A204.1 (cell line): ENCODE results near the gene SRC.

Source experiments
- FAIRE-seq: peaks from 2 replicates; lab custom pipeline; 2012; peaks lifted over from hg19 to GRCh38; lab: Jason Lieb, UNC

SRC gene

DNA sequence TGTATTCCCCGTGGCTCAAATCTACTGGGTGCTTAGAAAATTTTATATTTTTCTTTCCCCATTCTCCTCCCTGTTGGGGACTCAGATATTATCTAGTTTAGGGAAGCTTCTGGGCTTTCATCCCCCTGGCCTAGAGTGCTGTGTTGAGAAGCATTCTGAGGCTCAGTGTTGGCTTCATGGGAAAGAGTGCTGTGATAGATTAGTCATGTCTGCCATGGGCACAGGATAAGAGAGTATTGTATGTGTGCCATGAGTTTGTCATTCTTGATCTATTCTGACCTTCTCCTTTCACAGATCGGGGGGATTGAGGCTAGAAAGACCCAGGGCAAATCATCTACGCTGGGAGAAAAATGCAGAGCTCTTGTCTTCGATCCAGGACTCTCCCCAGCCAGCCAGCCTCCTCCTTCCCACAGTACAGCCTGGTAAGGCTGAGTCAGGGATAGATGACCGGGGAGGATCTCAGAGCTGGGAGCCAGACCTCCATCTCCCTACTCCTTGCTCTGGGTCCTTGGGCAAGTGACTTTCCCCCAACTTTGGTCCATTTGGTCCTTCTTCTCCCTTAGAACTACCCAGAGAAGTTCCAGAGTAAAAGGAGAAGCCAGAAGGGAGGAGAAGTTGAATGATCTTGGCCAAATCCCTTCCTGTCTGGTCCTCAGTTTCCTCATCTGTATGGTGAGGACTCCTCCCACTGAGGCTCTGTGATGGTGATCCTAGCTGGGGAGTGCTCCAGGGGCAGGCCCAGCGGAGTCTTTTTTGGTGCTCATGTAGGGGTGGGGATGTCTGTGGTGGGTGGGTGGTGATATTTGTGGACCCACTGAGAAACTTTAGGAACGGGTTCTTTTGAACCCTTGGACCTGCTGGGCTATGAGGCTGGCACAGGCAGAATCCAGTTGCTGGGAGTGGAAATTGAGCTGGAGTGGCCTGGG, 5.0 kb downstream of the SRC start:
- no peak for FAIRE-seq

DNA sequence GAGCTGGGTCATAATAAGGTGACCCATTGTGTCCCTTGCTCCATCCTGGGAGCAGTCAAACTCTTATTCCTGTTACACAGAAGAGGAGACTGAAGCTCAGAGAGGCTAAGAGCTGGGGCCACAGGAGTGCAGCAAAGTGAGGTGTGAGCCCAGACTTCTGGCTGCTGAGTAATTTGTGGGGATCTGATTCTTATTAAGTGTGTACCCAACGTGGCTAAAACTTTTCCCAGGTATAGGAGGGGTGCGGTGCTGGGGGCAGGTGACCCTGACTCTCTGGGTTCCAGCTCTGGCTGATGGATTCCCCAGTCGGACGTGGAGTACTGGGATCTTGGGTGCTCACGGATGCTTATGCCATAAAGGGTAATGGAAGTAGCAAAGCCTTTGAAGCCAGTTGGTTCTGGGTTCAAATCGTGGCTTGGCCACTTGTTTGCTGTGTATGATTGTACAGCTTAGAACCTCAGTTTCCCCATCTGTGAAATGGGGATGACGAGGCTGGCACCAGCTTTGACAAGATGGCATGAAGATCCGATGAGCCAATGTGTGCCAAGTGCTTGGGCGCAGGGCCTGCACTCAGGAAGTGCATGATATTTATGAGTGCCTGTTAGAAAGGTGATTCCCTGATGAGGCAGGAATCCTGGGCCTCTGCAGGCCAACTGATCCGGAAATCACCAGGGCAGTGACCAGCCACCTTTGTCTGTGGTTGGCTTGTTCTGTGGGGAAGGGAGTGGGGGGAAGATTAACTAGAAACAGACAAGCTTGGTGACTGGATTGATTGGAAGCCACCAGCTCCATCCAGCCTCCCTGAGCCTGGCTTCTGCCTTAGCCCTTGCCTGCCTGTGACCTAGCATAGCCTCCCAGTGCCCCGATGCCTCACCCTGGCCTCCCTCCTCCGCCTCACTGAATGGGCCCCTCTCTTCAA, 6.0 kb downstream of the SRC start:
- FAIRE-seq, result no peak

DNA sequence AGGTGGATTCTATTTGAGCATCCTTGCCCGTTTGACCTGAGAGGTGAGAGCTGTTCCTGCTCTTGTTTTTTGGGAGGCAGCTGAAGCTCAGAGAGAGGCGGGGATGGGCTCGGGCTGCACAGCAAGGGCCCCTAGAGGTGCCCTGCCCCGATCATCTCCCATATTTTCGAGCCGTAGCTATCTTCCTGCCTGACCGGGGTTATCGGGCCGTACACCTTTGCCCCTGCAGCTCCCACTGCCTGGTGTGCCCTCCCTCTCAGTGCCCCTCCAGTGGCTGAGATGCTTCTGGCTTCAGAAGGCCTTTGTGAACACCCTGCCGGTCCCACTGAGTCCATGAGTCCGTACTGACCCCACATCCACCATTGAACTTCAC, 6.7 kb downstream of the SRC start:
- no peak for FAIRE-seq

DNA sequence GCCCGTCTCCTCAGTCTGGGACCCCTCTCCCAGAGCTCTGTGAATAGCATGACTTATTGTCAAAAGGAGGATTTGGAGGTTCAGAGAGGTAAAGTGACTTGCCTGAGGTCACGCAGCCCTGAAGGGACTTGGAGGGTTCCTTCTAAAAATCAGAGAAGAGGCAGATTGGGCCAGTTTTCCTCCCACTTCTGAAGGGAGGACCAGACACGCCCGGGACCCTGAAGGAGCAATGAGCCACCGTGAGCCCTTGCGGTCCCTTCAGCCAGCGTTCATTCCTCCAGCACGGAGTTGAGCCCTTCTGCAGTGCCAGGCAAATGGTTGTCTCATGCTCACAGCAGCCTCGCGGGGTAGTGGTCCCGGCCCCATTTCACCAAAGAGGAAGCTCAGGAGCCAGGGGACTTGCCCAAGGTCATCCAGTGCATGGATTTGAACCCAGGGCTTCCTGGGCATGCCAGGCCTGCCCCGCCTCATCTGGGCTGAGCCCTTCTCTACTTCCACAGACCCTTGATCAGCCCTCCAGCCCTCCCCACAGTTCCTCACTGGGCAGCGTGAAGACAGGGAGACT, 7.4 kb downstream of the SRC start:
- no peak for FAIRE-seq

DNA sequence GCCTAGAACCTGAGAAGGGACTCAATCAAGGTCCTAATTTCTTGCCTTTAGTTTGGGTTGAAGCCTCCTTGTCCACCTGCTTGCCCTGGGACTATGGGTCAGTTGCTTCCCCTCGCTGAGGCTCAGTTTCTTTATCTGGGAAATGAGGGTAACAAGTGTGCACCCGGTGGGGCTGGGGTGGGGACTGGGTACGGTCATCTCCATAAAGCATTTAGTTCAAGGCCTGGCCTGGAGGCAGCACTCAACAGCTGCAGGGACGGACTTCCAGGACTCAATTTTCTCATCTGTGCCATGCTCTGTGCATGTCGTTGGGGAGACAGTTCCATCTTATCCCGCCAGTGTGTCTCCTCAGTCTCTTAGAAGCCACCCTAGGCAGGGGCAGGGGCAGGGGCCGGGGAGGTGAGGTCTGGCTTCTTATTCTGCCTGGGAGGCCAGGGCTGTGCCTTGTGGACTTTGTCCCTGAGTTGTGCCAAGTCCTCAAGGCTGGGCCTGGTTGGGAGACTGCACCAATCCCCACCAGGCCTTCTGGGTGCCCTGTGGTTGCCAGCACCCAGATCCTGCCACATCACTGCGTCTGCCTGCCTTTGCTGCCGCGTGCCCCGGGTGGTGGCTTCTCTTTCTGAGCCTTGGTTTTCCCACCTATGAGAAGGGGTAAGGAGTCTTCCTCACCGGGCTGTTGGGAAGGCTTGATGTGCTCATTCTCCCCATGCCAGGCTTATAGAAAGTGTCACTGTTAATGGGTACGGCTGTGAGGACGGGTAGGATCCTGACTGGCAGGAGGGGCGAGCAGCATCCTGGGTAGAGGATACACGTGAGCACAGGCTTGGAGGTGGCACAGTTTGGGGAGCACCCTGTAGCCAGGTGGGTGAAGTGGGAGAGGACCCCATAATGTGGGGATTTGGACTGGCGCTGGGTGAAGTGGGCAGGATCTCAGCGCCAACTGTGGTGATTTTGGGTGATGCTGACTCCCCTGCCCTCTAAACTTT, 8.6 kb downstream of the SRC start:
- FAIRE-seq, result no peak

DNA sequence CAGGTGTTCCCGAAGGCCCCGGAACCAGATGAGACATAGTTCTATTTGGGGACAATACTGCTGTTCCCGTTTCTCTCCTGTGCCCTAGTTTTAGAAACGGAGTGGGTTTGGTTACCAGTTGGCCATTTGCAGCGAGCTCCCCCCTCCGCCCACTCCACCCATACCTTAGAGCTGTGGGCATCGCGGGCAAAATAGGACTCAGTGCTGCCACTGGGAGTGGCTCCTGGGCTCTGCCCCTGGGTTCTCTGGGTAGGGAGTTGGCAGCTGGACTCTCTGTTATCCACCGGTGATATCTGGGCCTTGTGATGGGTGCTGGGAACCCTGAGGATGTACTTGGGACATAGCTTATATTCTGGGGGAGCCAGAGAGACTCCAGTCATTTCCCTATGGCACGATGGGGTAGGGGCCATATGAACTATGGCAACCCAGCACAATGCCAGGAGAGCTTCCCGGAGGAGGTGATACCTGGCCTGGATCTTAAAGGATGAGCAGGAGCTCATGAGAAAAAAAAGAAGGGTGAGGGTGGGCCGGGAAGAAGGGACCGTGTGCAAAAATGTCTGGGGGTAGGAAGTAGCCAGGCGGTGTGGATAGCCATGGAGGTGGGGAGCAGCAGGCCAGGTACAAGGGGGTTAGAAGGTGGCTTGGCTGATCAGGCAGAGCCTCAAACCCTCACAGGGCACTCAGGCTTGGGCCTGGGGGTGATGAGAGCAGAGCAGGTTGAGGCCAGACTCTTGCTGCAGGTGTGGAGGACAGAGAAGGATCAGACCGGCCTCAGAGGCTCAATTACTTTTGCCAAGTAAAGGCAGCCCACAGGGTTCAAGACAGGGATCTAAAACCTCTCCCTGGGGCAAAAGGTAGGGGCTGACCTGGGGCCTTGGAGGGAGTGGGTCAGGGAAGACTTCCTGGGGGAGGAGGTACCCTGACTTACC, 9.6 kb downstream of the SRC start:
- FAIRE-seq, result no peak

DNA sequence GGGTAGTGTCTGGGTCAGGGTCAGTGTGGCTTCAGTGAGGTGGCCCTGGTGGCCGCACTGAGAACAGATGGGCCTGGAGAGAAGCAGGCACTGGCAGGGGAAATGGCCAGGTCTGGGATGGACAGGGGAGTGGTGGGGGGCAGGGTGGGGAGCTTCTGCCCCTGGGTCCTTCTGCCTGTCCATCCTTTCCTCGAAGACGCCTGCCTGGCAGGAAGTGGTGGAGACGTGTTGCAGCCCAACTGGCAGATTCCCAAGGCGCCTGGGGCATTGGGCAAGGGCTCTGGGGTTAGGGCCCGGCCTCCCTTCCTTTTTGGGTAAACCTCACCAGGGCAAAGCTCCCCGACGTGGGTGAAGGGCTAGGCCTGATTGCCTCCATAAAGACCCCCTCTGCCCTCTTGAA, 10.4 kb downstream of the SRC start:
- FAIRE-seq, result no peak

DNA sequence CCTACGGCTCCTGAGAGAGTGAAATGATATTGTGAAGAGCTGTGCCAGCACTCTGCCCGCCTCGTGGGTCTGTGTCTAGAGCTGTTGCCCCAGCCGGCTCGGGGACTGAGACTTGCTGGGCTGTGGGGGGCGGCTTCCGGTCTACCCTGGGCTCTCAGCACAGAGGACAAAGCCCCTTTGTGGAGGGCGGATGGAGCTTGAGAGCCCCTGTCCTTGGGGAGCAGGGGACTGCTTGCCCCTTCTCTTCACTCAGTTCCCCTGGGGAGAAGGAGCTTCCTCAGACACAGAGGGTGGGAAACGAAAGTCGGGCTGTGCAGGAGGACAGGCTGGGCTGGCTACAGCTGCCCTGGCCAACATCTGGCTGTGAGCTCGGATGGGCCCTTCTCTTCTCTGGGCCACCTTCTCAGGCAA, 11.0 kb downstream of the SRC start:
- FAIRE-seq, result no peak

DNA sequence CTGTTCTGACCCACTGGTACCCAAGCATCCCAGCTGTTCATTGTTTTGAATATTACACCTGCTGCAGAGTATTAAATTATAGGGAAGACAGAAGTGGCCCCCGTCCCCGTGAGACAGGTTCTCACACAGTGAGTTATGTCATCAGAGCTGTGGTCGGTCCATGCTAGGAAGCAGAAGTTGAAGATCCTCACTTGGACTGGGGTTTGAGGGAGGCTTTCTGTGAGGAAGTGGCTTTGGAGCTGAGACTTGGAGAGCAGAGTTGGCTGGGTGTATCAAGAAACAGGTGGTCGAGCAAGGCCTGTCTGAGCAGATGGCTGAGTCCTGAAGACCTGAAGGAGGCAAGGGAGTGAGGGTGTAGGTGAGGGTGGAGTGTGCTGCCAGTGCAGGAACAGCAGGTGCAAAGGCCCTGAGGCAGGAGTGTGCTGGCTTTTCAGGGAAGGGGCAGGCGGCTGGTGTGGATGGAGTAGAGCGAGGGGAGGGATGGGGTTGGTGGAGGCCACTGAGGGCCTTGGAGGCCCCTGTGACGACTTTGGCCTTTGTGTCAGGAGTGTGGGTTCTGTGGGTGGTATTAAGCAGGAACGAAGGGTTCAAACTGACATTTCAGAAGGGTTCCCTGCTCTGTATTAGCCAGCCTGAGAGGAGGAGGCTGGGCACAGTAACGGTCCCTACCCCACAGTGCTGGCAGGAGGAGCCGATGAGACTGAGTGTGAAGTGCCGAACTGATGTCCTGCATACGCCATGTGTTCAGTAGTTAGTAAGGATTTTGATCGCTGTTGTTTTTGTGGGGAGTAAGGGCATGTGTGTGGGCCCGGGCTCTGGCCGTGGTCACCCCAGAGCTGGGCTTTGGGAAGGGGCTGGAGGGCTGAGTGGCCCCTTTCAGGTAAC, 11.8 kb downstream of the SRC start:
- FAIRE-seq, result no peak

DNA sequence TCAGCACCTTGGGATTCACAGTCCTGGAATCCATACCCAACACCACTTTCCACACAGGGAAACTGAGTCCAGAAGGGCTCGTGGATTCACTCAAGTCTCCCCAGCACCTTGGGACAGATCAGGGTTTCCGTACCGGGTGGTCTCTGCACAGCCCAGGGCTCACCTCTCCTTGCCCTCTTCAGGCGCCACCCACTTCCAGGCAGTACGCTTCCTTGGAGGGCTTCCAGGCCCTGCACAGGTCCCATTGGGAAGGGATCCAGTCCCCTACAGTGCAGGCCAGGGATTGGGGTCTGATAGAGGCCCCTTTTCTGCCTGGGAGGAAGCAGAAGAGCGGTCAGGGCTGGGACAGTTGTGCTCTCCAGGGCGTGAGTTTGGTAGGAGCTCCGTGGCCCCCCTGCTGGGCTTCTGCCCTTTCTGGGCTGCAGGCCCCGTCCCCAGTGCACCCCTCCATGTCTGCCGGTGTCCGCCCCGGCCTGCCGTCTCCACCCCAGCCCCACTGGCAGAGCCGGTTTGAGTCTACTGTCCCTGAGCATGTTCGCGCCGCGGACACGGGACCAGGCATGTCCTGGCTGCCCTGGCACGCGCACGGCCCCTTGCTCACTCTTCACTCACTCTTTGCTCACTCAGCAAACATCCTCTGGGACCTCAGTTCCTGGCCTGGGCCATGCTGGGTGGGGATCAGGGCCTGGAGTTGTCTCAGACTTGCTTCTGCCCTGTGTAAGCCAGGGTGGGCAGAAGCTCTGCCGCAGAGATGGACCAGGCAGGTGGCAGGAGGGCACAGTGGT, 12.6 kb downstream of the SRC start:
- FAIRE-seq, result no peak

DNA sequence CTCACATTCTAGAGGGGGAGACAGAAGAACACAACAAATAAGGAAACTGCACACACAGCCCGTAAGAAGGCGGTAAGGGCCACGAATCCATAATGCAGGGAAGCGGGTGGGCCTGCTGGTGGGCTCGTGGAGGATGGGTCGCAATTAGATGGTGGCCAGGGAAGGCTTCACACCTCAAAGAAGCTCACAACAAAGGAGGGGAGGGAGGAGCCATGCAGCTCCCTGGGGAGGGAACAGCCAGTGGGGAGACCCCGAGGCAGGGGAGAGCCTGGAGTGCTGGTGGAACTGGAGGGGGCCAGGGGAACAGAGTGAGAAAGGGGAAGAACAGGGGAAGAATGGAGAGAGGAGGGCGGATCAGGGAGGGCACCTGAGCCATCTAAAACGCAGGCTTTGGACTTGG, 13.4 kb downstream of the SRC start:
- no peak for FAIRE-seq

DNA sequence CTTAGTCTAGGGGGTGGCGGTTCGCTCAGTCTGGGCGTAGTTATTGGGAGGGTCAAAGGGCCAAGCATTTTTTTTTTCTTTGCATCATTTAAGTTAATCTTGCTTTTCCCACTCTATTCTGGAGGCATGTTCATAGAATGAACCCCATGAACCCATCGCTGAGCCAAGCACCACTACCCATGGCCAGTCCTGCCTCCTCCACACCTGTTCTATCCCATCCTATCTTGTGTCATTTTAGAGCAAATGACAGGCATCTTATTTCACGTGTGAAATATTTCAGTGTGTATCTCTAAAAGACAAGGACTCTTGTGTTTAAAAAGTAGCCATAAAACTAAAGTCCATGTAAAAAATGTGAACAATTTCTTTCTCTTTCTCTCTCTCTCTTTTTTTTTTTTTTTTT, 13.9 kb downstream of the SRC start:
- no peak for FAIRE-seq

DNA sequence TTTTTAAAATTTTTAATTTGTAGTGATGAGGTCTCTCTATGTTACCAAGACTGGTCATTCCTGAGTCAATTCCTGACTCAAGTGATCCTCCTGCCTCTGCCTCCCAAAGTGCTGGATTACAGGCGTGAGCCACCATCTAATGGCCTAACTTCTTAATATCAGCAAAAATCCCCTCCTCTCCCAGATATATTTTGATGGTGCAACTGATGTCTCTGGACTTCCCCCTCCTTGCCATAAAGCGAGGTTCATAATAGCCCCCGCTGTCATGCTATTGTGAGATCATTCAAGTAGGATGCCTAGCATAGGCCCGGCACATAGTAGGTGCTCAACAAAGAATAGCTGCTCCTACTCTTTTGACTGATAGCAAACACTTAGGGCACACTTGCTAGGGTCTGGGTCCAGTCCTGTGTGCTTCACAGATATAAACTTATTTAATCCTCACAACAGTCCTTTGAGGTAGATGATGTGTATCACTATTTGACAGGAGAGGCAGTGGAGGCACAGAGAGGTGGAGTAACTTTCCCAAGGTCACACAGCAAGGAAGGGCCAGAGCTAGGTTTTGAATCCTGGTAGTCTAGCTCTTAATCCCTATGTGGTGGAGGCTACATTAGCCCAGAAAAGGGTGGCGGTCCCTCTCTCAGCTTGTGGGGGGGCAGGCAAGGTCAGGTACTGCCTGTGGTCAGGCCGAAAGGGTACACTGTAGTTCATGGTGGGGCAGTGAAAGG, 14.6 kb downstream of the SRC start:
- FAIRE-seq, result no peak

DNA sequence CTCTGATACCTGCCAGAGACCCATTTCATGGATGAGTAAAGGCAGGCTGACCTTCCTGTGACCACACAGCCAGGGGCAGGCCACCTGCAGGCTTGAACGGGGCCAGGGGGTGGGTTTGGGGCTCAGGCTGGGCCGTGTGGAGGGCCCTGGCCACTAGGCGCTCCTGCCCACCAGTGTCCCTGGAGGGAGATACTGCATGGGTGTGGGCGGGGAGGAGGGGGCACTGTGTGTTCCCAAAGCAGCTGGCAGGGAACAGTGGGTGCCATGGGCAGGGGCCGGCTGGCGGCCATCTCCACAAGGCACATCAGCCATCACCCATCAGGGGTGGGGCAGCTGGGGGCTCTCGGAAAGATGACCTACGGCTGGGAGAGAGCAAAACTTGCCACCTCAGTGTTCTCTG, 15.4 kb downstream of the SRC start:
- no peak for FAIRE-seq

DNA sequence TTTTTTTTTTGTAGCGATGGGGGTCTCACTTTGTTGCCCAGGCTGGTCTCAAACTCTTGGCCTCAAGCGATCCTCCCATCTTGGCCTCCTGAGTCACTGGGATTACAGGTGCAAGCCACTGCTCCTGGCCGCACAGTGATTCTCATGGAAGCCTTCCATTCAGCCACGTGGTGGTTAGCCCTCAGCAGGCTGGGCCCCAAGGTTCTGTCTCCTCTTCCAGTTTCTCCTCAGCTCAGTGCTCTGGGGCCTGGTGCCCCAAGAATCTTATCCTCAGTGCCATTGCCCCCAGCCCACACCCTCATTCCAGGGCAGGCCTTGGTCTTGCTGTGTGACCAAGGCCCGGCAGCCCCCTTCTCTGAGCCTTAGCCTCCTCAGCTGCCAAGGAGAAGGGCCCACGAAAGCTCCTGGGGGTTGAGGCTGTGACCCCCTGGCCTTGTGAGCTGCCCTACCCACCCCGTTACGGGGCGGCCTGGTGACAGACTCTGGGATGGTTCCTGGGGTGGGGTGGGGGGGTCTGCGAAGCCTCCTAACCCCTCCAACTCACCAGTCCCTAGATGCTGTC, 16.4 kb downstream of the SRC start:
- no peak for FAIRE-seq

DNA sequence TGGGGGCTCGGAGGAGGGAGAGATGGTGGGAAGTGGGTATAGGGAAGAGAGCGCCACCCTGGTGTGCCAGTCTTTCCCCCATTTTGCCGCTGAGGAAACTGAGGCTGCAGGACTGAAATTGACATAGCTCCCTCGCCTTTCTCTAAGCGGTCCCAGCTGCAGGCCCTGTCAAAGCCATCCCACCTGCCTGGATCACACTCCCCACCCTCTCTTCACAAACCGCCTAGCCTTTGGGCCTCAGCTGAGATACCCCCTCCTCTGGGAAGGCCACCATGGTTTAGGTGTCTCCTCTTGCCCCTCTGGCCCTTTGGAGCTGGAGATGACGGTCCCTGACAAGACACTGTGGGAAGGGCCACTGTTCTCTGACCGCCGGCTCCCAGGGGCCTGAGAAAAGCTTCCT, 16.9 kb downstream of the SRC start:
- FAIRE-seq, result no peak

DNA sequence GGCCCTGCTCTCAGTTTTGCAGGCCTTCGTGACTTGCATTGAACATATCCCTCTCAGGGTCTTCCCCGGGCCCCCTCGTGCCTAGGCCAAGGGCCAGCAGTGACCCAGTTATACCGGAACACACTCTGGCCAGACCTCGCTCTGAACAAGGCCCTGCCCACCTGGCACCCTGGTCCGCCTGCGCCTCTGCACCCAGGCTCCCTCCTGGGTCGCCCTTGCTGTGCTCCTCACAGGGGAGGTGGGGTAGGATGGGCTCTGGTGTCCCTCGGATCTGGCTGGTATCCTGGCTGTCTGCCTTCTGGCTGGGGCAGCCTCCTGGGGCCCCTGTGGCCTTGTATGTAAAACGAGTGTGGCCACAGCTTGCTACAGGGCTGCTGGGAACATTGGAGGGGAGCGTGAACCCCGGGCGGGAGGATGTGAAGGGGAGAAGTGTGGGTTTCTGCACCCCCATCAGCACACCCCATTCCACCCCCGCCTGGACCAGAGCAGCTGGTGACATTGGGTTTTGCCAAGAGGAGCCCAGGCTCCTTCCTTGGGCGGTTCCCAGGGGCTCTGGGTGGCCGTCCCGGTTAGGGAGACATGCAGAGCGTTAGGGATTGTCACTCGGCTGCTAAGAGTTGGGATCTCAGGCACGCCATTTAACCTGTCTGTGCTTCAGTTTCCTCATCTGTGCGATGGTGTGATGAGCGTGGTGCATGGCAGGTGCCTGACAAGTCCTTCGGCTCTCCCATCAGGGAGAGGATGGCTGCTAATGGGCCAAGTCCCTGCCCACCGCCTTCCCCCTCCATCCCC, 17.5 kb downstream of the SRC start:
- FAIRE-seq, result no peak
